ENCODE measurements around the gene GMDS.

Gene GMDS

GRCh38 chr6:1781817-1782184, 463.6 kb downstream of the GMDS start:
- intact Hi-C loops (cut with DNase I; ENCODE audit: low total_unique reads), result loop anchor here (10.0 kb wide), 1 partner anchor 77 kb away; no protein-coding TSS in a partner anchor
- Histone ChIP-seq H3K27ac (no peak overlapping the region), H3K4me1 (peaks cover 3 to 26% (median 17%) of the 10 kb centered on the region in 4 donors), H3K27me3 (no peaks in the 10 kb centered on the region), H3K36me3 (no peaks in the 10 kb centered on the region), H3K9me3 (no peaks in the 10 kb centered on the region), H3K4me3 (no peak overlapping the region)
- DNase-seq, result no peak
- TF ChIP-seq, protein P1, sequence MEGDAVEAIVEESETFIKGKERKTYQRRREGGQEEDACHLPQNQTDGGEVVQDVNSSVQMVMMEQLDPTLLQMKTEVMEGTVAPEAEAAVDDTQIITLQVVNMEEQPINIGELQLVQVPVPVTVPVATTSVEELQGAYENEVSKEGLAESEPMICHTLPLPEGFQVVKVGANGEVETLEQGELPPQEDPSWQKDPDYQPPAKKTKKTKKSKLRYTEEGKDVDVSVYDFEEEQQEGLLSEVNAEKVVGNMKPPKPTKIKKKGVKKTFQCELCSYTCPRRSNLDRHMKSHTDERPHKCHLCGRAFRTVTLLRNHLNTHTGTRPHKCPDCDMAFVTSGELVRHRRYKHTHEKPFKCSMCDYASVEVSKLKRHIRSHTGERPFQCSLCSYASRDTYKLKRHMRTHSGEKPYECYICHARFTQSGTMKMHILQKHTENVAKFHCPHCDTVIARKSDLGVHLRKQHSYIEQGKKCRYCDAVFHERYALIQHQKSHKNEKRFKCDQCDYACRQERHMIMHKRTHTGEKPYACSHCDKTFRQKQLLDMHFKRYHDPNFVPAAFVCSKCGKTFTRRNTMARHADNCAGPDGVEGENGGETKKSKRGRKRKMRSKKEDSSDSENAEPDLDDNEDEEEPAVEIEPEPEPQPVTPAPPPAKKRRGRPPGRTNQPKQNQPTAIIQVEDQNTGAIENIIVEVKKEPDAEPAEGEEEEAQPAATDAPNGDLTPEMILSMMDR (IDR thresholded peaks at IDR 0.05), result no peak

DNA sequence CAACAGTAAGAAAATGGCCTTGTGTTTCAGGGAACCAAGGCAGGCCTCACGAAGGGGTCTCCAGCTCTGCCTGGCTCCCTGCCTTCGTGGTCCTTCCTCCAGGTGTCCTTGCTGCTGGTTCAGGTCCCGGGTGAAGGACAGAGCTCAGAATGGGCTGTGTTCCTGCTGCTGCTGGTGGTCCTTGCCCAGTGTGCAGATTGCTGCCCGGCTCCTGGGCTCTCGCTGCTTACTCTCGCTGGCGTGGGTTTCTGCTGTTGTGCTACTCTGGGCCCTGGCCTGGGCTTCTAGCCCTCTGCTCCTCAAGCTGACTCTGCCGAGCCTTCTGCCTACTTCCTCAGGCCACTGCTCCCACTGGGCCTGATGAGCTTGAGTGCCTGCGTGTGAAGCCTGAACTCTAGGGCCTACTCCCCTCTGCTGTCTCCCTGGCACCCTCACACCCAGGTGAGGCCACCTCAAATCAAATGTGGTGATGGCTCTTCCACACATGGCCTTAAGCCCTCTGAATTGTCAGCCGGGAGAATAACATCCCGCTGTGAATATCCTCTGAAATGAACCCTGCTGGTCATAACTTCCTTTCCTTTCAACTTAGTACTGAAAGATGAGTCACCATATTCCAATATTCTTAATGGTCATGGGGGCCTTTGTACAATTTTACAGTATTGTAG, 464.1 kb downstream of the GMDS start:
- H3K27ac ChIP-seq, result peak overlapping the region in 1 of 2 donors; percentile 14
- intact Hi-C loops (cut with DNase I; ENCODE audit: low total_unique reads), result loop anchor here (10.0 kb wide), 1 partner anchor 76 kb away; no protein-coding TSS in a partner anchor

GRCh38 chr6:1780251-1780867, 465.0 kb downstream of the GMDS start:
- DNase-seq, result no peak
- H3K4me1 ChIP-seq, result peaks cover 3 to 30% (median 17%) of the 10 kb centered on the region in 4 donors
- no peaks in the 10 kb centered on the region for H3K36me3 ChIP-seq
- no peak overlapping the region for H3K4me3 ChIP-seq
- H3K9me3 ChIP-seq, result no peaks in the 10 kb centered on the region
- TF ChIP-seq, protein P1 (IDR thresholded peaks at IDR 0.05), result no peak
- intact Hi-C loops (cut with DNase I; ENCODE audit: low total_unique reads), result loop anchor here (10.0 kb wide), 1 partner anchor 76 kb away; no protein-coding TSS in a partner anchor
- no peak overlapping the region for H3K27ac ChIP-seq
- no peaks in the 10 kb centered on the region for H3K27me3 ChIP-seq

More for the DNA sequence above, 464.1 kb downstream of the GMDS start:
- no peaks in the 10 kb centered on the region for H3K36me3 ChIP-seq
- TF ChIP-seq, protein P1 (IDR thresholded peaks at IDR 0.05), result no peak
- H3K4me1 ChIP-seq, result peaks cover 3 to 26% (median 17%) of the 10 kb centered on the region in 4 donors
- no peak overlapping the region for H3K4me3 ChIP-seq
- no peaks in the 10 kb centered on the region for H3K9me3 ChIP-seq
- no peak for DNase-seq
- H3K27me3 ChIP-seq, result no peaks in the 10 kb centered on the region

DNA sequence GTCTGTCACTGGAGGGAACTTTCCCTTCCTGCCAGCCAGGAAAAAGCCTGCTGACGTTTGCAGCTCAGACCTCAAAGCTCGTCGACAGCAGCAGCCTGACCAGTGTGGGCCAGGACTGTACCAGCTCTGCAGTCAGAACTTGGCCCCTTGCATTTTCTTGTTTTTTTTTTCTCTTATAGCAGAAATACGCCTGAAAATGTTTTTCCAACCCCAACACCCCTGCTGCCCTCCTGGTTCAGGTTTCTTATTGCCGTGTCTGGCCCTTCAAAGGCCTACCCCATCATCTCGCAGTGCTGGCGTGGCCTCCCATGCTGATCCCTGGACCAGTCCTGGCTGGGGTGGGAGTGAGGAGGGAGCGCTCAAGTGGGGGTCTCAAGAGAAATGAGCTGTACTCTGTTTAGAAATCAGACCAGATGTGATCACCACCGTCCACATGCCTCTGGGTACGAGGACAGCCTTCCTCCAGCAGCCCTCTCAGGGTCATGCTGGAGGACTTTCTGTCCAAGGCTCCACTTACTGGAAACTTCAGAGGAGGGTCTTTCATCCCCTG, 466.6 kb downstream of the GMDS start:
- DNase-seq, result peak in 1 of 2 donors; percentile 85

DNA sequence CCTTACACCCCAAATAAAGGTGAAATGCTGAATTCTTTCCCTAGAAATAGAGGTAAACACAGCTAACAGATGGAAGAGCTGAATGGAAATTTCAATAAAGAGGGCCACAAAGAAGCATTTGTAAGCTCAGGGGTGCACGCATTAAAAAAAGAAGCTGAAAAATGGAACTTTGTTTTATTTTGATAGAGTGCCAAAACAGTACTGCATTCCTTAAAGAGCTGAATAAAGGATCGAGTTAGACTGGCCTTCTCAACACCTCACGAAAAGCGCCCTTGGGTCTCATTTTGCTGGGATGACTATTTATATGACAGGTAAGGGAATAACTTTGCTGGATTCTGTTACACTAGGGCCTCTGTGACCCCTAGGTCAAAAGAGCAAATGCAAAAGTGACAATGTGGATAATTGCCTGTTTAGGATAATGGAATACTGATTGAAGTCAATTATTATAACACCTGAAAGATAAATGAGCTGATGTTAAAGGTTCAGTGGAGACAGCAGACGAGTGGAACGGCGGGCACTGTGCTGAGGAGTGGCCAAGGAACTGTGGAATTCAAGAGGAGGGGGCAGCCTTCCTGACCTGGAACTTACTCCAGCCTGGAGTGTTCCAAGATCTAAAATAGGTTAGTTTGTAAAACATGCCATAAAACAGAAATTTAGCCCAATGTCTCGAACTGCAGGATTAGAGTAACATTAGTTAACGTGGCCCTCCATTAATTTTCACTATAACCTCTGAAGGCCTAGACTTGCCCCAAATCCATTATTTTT, 467.3 kb downstream of the GMDS start:
- no peak overlapping the region for H3K4me3 ChIP-seq
- no peaks in the 10 kb centered on the region for H3K36me3 ChIP-seq
- no peaks in the 10 kb centered on the region for H3K27me3 ChIP-seq
- H3K9me3 ChIP-seq, result no peaks in the 10 kb centered on the region
- H3K4me1 ChIP-seq, result peaks cover 3 to 25% (median 14%) of the 10 kb centered on the region in 4 donors
- TF ChIP-seq, protein P1 (IDR thresholded peaks at IDR 0.05), result no peak
- DNase-seq, result no peak
- intact Hi-C loops (cut with DNase I; ENCODE audit: low total_unique reads), result no loop called here
- H3K27ac ChIP-seq, result peak overlapping the region; percentile 72 to 82

More for the DNA sequence above, 466.6 kb downstream of the GMDS start:
- TF ChIP-seq, protein P1 (IDR thresholded peaks at IDR 0.05), result no peak
- Histone ChIP-seq H3K9me3 (no peaks in the 10 kb centered on the region), H3K4me1 (peaks cover 3 to 25% (median 14%) of the 10 kb centered on the region in 4 donors), H3K27ac (peak overlapping the region; percentile 72 to 82), H3K4me3 (no peak overlapping the region), H3K36me3 (no peaks in the 10 kb centered on the region), H3K27me3 (no peaks in the 10 kb centered on the region)
- intact Hi-C loops (cut with DNase I; ENCODE audit: low total_unique reads), result no loop called here

All from tibial artery (tissue), 4 donors.